Measurements from ENCODE around the gene ARRDC5.
"Not testable (repeated sequence)": the region's sequence is repeated elsewhere in the genome, so short reads cannot be mapped to it uniquely, and the experiment has no call there.

Gene ARRDC5

GRCh38 chr19:4902796-4903195 is at the start of gene ARRDC5:
Gene ARRDC5, minus strand, starts transcription at chr19:4902896. Its CDS starts 71 bp downstream, at chr19:4902825.
- DNase-seq: no peak

DNA sequence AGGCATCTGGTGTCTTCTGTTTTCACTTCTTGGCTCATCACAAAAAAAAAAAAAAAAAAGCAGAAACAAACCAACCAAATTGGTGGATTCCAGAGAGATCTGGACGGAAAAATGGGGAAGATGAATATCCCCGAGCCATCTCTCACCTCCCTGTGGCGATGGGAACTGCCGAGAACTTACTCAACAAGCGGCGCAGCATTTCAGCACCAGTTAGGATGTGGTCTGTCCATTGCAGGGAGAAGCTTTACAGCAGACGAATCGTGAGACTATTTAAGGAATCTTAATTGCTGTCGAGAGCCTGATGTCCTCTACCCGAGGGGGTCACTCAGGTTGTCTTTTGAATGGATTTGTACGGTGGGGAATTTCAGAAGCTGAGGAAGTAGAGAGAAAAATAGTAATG is 49.0 kb upstream of the ARRDC5 start:
- no peak for DNase-seq

DNA sequence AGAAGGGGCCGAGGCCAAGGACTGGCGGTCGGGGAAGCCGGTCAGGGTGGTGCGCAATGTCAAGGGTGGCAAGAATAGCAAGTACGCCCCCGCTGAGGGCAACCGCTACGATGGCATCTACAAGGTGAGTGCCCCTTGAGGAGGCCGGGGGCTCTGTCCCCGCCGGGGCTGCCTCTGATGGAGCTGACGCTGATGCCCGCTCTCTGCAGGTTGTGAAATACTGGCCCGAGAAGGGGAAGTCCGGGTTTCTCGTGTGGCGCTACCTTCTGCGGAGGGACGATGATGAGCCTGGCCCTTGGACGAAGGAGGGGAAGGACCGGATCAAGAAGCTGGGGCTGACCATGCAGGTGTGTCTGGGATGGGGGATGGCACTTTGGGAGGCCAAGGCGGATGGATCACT is 48.0 kb upstream of the ARRDC5 start:
- not testable (repeated sequence) for DNase-seq

DNA sequence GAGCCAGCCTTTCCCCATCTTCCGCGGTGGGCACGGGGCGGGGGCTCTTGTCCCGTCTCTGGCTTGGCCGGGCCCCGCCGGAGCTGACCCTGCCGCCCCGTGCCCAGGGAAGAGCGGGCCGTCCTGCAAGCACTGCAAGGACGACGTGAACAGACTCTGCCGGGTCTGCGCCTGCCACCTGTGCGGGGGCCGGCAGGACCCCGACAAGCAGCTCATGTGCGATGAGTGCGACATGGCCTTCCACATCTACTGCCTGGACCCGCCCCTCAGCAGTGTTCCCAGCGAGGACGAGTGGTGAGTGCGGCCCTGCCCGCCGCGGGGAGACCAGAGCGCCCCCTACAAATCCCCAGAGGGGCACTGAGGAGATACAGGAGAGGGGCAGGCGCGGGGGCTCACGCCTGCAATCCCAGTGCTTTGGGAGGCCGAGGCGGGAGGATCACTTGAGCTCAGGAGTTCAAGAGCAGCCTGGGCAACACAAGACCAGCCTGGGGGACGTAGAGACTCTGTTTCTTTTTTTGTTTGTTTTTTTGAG is 39.0 kb upstream of the ARRDC5 start:
- not testable (repeated sequence) for DNase-seq

DNA sequence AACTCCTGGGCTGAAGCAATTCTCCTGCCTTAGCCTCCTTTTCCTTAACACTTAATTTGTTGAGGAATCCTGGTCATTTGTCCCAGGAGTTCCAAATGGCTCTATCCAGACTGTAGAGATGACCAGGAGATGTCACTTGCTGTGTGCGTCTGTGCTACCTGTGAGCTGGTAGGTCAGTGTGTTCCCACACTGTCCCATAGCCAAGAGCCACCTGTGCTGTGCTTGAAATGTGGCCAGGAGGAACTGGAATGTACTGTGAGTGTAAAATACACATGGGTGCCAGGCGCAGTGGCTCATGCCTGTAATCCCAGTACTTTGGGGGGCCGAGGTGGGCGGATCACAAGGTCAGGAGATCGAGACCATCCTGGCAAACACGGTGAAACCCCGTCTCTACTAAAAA is 36.8 kb upstream of the ARRDC5 start:
- no peak for DNase-seq

DNA sequence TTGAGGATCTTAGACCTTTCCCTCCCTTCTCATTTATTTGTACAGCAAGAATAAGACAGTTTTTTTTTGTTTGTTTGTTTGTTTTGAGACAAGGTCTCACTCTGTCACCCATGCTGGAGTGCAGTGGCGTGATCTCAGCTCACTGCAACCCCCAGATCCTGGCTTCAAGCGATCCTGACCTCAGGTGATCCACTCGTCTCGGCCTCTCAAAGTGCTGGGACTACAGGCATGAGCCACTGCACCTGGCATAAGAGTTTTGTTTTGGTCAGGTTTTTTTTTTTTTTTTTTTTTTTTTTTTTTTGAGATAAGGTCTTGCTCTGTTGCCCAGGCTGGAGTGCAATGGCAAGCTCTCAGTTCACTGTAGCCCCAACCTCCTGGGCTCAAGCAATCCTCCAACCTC is 35.8 kb upstream of the ARRDC5 start:
- DNase-seq: not testable (repeated sequence)

DNA sequence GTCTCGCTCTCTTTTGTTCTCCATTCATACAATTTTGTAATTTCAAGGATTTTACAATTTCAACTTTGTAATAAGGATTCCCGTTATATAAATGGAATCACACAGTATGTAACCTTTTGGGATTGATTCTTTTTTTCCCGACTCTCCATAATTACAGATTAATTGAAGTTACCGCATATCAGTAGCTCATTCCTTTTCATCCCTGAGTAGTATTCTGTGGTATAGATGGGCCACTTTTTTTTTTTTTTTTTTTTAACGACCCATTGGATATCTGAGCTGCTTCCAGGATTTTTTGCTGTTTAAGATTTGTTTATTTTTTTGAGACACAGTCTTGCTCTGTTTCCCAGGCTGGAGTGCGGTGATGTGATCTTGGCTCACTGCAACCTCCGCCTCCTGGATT is 34.4 kb upstream of the ARRDC5 start:
- no peak for DNase-seq

DNA sequence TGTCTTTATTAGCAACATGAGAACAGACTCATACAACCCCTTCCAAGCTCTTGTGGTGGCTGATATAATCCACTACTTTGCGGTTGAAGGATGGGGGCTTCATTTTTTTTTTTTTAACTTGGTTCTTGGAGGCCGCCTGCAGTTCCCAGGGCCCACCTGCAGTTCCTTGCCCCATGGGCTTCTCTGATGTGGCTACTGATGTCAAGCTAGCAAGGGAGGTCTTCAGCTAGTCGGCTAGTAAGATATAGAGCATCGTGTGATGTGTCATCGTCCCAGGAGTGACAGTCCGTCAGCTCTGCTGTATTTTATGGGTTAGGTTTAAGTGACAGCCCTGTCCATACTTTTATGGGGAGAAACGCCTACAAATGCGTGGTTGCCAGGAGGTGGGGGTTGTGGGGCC is 32.7 kb upstream of the ARRDC5 start:
- no peak for DNase-seq

DNA sequence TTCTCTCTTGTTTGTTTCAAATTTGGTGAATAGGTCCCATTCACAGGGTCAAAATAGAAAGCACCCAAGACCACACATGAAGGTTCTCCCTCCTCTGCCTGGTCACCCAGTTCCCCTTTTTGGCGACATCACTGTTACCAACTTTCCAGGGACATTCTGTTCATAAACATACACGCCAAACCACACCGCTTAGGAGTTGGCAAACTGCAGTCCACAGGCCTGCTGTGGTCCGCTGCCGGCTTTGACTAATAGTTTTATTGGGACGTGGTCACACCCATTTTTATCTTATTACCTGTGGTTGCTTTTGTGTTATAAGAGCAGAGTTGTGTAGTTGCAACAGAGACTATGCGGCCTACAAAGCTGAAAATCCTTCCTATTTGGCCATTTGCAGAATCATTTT is 30.8 kb upstream of the ARRDC5 start:
- DNase-seq: no peak

GRCh38 chr19:4932711-4933110 is 30.0 kb upstream of the ARRDC5 start:
- no peak for DNase-seq

DNA sequence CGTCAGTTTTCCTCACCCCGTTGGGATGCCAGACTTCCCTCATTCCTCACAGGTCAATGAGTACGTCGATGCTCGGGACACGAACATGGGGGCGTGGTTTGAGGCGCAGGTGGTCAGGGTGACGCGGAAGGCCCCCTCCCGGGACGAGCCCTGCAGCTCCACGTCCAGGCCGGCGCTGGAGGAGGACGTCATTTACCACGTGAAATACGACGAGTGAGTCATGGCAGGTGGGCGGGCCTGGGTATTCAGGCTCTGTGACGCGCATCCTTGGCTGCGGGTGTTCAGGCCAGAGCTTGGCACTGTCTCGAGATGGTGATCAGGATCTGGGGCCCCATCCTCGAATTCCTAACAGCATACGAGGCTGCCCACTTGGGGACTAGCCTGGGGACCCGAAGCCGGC is 28.0 kb upstream of the ARRDC5 start:
- DNase-seq: no peak

DNA sequence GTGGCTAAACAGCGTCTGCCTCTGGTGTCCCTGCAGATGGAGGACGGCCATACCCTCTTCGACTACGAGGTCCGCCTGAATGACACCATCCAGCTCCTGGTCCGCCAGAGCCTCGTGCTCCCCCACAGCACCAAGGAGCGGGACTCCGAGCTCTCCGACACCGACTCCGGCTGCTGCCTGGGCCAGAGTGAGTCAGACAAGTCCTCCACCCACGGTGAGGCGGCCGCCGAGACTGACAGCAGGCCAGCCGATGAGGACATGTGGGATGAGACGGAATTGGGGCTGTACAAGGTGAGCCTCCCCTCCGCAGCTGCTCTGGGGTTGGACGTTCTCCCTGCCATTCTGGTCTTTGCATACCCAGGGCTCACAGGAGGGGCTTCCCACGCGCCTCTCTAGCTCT is 26.5 kb upstream of the ARRDC5 start:
- DNase-seq: no peak

GRCh38 chr19:4923276-4923747 is 20.6 kb upstream of the ARRDC5 start:
- no peak for DNase-seq

GRCh38 chr19:4922530-4923275 is 20.0 kb upstream of the ARRDC5 start:
- no peak for DNase-seq

- DNase-seq: no peak
These were observed 13.8 kb upstream of the ARRDC5 start for GRCh38 chr19:4916292-4917082.

DNA sequence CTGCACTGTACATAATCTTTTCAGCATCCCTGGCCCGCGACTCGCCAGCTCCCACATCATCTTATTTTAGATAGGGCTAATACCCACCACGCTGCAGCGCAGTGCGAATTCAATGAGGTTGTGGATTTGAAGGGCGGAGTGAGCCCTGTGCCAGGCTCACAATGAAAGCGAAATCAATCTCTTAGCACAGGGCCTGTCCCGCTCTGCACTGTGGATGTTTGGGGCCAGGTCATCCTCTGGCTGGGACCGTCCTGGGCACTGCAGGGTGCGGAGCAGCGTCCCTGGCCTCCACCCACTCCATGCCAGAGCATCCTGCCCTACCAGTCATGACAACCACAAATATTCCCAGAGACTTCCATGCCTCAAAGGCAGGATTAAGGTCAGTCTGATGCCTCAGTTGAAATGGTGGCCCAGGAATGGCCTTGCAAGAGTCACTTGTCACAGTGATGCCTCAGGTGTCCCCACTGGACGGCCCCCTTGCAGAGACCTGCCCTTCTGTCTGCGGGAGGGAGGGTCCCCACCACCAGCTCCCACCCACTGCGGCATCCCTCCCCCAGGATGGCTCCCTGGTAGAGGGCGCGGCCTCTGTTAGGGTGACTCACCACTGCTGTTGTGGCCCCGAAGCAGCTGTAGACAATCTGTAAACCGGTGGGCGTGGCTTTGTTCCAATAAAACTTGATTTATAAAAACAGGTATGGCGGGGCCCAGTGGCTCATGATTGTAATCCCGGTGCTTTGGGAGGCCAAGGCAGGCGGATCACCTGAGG is 12.2 kb upstream of the ARRDC5 start:
- no peak for DNase-seq

GRCh38 chr19:4913996-4914735 is 11.5 kb upstream of the ARRDC5 start:
- no peak for DNase-seq

DNA sequence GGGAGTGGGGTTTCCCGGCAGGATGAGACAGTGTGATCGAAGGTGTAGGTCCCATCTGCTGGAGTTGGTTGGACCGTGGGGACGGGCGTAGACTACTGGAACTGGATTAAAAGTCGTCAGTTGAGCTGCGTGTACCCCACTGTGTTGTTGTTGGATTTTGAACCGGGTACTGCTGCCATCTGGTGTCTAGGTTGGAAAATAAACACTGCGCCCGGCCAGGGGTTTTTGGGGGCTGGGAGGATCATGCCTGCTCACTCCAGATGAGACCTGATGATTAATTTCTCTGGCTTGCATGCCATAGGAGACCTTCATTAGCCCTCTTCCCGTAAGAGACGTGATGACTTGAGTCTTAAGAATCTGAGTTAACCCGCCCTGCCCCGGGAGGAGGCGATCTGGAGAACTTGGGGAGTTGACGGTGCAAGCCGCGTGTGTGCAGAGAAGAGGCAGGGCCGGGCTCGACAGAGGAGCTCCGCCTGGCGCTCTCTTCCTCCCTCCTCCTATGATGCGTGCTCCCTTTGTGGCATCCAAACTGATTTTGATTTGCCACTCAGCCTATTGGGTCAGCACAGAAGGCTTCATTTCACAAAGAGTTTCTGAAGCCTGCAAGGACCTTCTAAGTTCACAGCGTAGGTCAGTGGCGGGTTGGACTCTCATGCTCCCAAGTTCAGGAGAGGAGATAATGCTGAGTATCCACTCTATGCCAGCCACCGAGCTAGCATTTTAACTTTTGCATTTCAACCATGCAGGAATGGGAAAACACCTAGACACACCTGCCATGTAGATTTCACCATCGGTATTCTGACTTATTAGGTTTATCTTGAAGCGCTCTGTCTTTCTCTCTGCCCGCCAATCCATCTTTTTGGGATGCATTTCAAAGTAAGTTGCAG is 9.3 kb upstream of the ARRDC5 start:
- DNase-seq: no peak

DNA sequence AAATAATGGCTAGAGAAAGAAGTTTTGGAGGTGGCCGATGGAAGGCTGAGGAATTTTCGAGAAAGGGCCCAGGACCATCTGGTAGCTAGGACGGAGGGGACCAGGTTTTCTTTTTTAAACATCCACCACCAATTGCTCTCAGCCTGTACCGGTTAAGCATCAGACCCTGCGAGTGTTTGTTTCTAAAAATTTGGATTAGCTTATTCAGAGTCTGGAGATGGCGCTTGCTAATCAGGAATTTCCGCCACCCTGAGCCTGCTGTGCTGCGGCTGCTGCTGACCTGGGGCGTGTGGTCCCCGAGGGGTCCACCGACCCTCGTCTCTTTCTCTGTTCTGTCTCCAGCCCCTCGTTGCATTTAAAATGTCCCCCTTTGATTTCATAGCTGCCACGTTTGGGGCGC is 8.6 kb upstream of the ARRDC5 start:
- DNase-seq: no peak

DNA sequence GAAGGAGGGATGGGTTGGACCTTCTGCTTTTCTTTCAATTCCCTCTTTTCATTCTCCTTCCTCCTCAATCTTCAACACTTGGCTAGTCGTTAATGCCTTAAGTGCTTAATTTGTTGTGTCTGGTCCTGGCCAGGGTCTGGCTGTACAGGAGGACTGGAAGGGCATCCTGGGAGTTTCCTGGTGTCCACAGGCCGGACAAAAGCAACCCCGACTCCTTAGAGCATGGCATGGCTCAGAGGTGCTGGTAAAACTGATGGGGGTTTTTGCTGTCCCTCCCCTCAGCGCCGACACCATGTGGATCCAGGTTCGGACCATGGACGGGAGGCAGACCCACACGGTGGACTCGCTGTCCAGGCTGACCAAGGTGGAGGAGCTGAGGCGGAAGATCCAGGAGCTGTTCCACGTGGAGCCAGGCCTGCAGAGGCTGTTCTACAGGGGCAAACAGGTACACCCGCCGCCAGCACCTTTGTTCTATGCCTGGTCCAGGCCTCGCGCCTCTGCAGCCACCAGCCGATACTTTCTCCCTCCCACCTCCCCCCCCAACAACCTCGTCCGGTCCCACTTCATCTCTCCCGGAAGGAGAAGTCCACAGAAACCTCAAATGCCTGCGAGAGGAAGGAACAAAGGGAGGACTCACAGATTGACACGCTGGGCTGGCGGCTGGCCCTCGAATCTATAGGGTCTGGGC is 8.0 kb upstream of the ARRDC5 start:
- DNase-seq: no peak

All from NCI-H1417 treated with DMSO at 0.1 percent for 48 hours (cell line).